ENCODE data around the gene WNK1. TPM values are rescaled to one million over a fixed set of nuclear protein-coding genes. Genes with fewer than 3 reads are reported as not detected.

The WNK1 gene
- total and polyA plus RNA-seq, 2 donors (not counting 3 experiments of a cell fraction or from before 2014, with no cell fraction given): 46.3 to 108 TPM

- H3K9me3 ChIP-seq (replicated peaks; ENCODE audit: control insufficient read depth, insufficient read depth, low read length): no peaks in the 10 kb centered on the region
- ChIA-PET POLR2A (no interaction called here), CTCF (interaction anchor here (1.0 to 1.4 kb wide), 2 partner anchors 11 to 26 kb away, joined by 4 read pairs; no protein-coding TSS in a partner anchor)
- BruUV-seq (replicated peaks): no TSS peak
- H2AFZ ChIP-seq (ENCODE audit: low read depth, low read length): no peak overlapping the region
- H3K36me3 ChIP-seq (ENCODE audit: control insufficient read depth in 2 of 2, extremely low read depth in 1 of 2, insufficient read depth in 2 of 2, low read length in 2 of 2): no peaks in the 10 kb centered on the region
- H3K4me3 ChIP-seq (replicated peaks in 1 of 3; ENCODE audit: insufficient read depth in 1 of 3, low read depth in 1 of 3, low read length in 3 of 3): no peak overlapping the region
- no peaks in the 10 kb centered on the region for H4K20me1 ChIP-seq (replicated peaks; ENCODE audit: control insufficient read depth, extremely low read depth, insufficient read depth, low read length)
- no peak overlapping the region for H3K9ac ChIP-seq (replicated peaks; ENCODE audit: extremely low read depth, insufficient read depth, low read length)
- intact Hi-C loops (cut with micrococcal nuclease) (no loop called here), dilution Hi-C loops (cut with MboI; ENCODE audit: extremely low pct_ligation_motif_present, low sequenced_read_pairs) (no loop called here)
- H3K9me1 ChIP-seq (replicated peaks; ENCODE audit: control insufficient read depth, extremely low read depth, insufficient read depth, low read length): no peaks in the 10 kb centered on the region
- FAIRE-seq (no peak), DNase-seq (ENCODE audit: low read depth, low spot score) (no peak)
- no peak for TF ChIP-seq EZH2 (IDR thresholded peaks at IDR 0.05; ENCODE audit: borderline replicate concordance, low read depth, low read length, severe bottlenecking)
- TF ChIP-seq JUN (IDR thresholded peaks at IDR 0.05; ENCODE audit: borderline replicate concordance, insufficient read depth, insufficient read length, low read depth): no peak
- no peak for TF ChIP-seq POLR2A (IDR thresholded peaks at IDR 0.05; ENCODE audit: low read depth, low read length)
- no peak for TF ChIP-seq FOS (IDR thresholded peaks at IDR 0.05; ENCODE audit: borderline replicate concordance, insufficient read depth, low read length)
- no peak for TF ChIP-seq POLR2AphosphoS5 (IDR thresholded peaks at IDR 0.05; ENCODE audit: insufficient read depth, low read depth, low read length)
- H3K27ac ChIP-seq (ENCODE audit: insufficient read depth, low read depth, low read length): no peak overlapping the region
- H3K27me3 ChIP-seq (ENCODE audit: control insufficient read depth in 2 of 2, insufficient read depth in 2 of 2, low read length in 2 of 2): no peaks in the 10 kb centered on the region
- H3K79me2 ChIP-seq (ENCODE audit: control insufficient read depth, insufficient read depth, low read length): no peaks in the 10 kb centered on the region
- no peaks in the 10 kb centered on the region for H3K4me1 ChIP-seq (ENCODE audit: control insufficient read depth, extremely low read depth, insufficient read depth, low read length)
- H3K4me2 ChIP-seq (ENCODE audit: insufficient read depth, low read length): no peak overlapping the region
These were observed 28.1 kb upstream of the WNK1 start for GRCh38 chr12:724194-724855.

GRCh38 chr12:725076-725475, 27.3 kb upstream of the WNK1 start:
- Histone ChIP-seq H4K20me1 (replicated peaks; ENCODE audit: control insufficient read depth, extremely low read depth, insufficient read depth, low read length) (no peaks in the 10 kb centered on the region), H3K9me1 (replicated peaks; ENCODE audit: control insufficient read depth, extremely low read depth, insufficient read depth, low read length) (no peaks in the 10 kb centered on the region), H2AFZ (ENCODE audit: low read depth, low read length) (no peak overlapping the region), H3K36me3 (ENCODE audit: control insufficient read depth in 2 of 2, extremely low read depth in 1 of 2, insufficient read depth in 2 of 2, low read length in 2 of 2) (no peaks in the 10 kb centered on the region), H3K9ac (replicated peaks; ENCODE audit: extremely low read depth, insufficient read depth, low read length) (no peak overlapping the region), H3K27ac (ENCODE audit: insufficient read depth, low read depth, low read length) (no peak overlapping the region), H3K4me1 (ENCODE audit: control insufficient read depth, extremely low read depth, insufficient read depth, low read length) (no peaks in the 10 kb centered on the region), H3K27me3 (ENCODE audit: control insufficient read depth in 2 of 2, insufficient read depth in 2 of 2, low read length in 2 of 2) (no peaks in the 10 kb centered on the region), H3K9me3 (replicated peaks; ENCODE audit: control insufficient read depth, insufficient read depth, low read length) (no peaks in the 10 kb centered on the region), H3K4me2 (ENCODE audit: insufficient read depth, low read length) (no peak overlapping the region), H3K79me2 (ENCODE audit: control insufficient read depth, insufficient read depth, low read length) (no peaks in the 10 kb centered on the region), H3K4me3 (replicated peaks in 1 of 3; ENCODE audit: insufficient read depth in 1 of 3, low read depth in 1 of 3, low read length in 3 of 3) (no peak overlapping the region)
- ChIA-PET CTCF (interaction anchor here (1.0 kb wide), 1 partner anchor 26 kb away, joined by 3 read pairs; no protein-coding TSS in a partner anchor), POLR2A (no interaction called here)
- DNase-seq (ENCODE audit: low read depth, low spot score) (no peak), FAIRE-seq (no peak)
- BruUV-seq (replicated peaks): no TSS peak
- intact Hi-C loops (cut with micrococcal nuclease) (no loop called here), dilution Hi-C loops (cut with MboI; ENCODE audit: extremely low pct_ligation_motif_present, low sequenced_read_pairs) (no loop called here)
- TF ChIP-seq FOS (IDR thresholded peaks at IDR 0.05; ENCODE audit: borderline replicate concordance, insufficient read depth, low read length) (no peak), MYC (IDR thresholded peaks at IDR 0.05; ENCODE audit: low read depth, low read length) (no peak), POLR2A (IDR thresholded peaks at IDR 0.05; ENCODE audit: low read depth, low read length) (no peak), EZH2 (IDR thresholded peaks at IDR 0.05; ENCODE audit: borderline replicate concordance, low read depth, low read length, severe bottlenecking) (no peak), POLR2AphosphoS5 (IDR thresholded peaks at IDR 0.05; ENCODE audit: insufficient read depth, low read depth, low read length) (no peak), GATA2 (IDR thresholded peaks at IDR 0.05; ENCODE audit: insufficient read depth, insufficient read length, low read depth, low read length) (no peak), JUN (IDR thresholded peaks at IDR 0.05; ENCODE audit: borderline replicate concordance, insufficient read depth, insufficient read length, low read depth) (no peak)
- TF ChIP-seq, protein P1, sequence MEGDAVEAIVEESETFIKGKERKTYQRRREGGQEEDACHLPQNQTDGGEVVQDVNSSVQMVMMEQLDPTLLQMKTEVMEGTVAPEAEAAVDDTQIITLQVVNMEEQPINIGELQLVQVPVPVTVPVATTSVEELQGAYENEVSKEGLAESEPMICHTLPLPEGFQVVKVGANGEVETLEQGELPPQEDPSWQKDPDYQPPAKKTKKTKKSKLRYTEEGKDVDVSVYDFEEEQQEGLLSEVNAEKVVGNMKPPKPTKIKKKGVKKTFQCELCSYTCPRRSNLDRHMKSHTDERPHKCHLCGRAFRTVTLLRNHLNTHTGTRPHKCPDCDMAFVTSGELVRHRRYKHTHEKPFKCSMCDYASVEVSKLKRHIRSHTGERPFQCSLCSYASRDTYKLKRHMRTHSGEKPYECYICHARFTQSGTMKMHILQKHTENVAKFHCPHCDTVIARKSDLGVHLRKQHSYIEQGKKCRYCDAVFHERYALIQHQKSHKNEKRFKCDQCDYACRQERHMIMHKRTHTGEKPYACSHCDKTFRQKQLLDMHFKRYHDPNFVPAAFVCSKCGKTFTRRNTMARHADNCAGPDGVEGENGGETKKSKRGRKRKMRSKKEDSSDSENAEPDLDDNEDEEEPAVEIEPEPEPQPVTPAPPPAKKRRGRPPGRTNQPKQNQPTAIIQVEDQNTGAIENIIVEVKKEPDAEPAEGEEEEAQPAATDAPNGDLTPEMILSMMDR (IDR thresholded peaks at IDR 0.05; ENCODE audit: extremely low read depth in 1 of 2, insufficient read depth in 1 of 2, low read depth in 1 of 2, low read length in 2 of 2): no peak
- TF ChIP-seq, protein P2, sequence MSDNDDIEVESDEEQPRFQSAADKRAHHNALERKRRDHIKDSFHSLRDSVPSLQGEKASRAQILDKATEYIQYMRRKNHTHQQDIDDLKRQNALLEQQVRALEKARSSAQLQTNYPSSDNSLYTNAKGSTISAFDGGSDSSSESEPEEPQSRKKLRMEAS (IDR thresholded peaks at IDR 0.05; ENCODE audit: insufficient read depth, insufficient read length): no peak

Measured in endothelial cell of umbilical vein (primary cell).